ENCODE measurements around the gene EIF5A2.

EIF5A2 gene

DNA sequence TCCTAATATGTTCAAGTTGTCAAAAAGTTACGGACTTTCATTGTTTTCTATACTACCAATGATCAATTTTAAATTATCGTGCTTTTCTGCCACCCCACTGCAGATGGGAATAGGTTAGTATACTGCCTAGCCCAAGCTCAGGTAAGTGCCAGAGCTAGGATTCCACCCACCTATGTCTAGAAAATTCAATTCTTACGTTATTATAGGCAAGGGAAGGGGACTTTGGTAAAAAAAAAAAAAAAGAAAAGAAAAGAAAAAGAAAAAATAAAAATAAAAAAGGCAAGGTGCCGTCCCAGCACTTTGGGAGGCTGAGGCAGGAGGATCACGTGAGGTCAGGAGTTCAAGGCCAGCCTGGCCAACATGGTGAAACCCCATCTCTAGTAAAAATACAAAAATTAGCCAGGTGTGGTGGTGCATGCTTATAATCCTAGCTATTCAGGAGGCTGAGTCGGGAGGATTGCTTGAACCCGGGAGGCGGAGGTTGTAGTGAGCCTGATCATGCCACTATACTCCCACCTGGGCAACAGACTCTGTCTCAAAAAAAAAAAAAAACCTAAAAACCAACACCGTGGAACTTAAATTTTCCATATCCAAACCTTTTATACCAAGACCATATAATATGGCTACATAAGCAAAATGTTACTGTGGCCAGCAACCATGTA lies 39.7 kb downstream of the EIF5A2 start:
- Histone ChIP-seq H3K36me3 (ENCODE audit: control insufficient read depth, insufficient read depth, low read length) (peaks cover 41% of the 10 kb centered on the region), H3K4me1 (ENCODE audit: control insufficient read depth, insufficient read depth, low read length) (peaks cover 18% of the 10 kb centered on the region; the same call in 1 of the 2 replicates), H3K4me3 (ENCODE audit: low read depth, low read length) (peak overlapping the region; percentile 90), H3K27ac (ENCODE audit: low read depth, low read length) (peak overlapping the region; percentile 92), H3K9ac (ENCODE audit: low read length) (peak overlapping the region; percentile 98), H3K27me3 (ENCODE audit: control insufficient read depth, insufficient read depth, low read length) (no peaks in the 10 kb centered on the region), H3K9me3 (ENCODE audit: control insufficient read depth, insufficient read depth, low read depth, low read length) (no peaks in the 10 kb centered on the region)

GRCh38 chr3:170867143-170867937 lies 41.1 kb downstream of the EIF5A2 start:
- H3K9ac ChIP-seq (ENCODE audit: low read length), result peak overlapping the region; percentile 41
- peak overlapping the region; percentile 90; the same call in 1 of the 2 replicates for H3K4me3 ChIP-seq (ENCODE audit: low read depth, low read length)
- peak overlapping the region; percentile 38; the same call in 1 of the 2 replicates for H3K27ac ChIP-seq (ENCODE audit: low read depth, low read length)
- H3K9me3 ChIP-seq (ENCODE audit: control insufficient read depth, insufficient read depth, low read depth, low read length), result no peaks in the 10 kb centered on the region
- H3K27me3 ChIP-seq (ENCODE audit: control insufficient read depth, insufficient read depth, low read length), result no peaks in the 10 kb centered on the region
- H3K4me1 ChIP-seq (ENCODE audit: control insufficient read depth, insufficient read depth, low read length), result peaks cover 18% of the 10 kb centered on the region; the same call in 1 of the 2 replicates
- peaks cover 41% of the 10 kb centered on the region for H3K36me3 ChIP-seq (ENCODE audit: control insufficient read depth, insufficient read depth, low read length)

GRCh38 chr3:170866499-170866898 lies 41.9 kb downstream of the EIF5A2 start:
- Histone ChIP-seq H3K9ac (ENCODE audit: low read length) (no peak overlapping the region), H3K36me3 (ENCODE audit: control insufficient read depth, insufficient read depth, low read length) (peaks cover 41% of the 10 kb centered on the region), H3K4me1 (ENCODE audit: control insufficient read depth, insufficient read depth, low read length) (peaks cover 18% of the 10 kb centered on the region; the same call in 1 of the 2 replicates), H3K9me3 (ENCODE audit: control insufficient read depth, insufficient read depth, low read depth, low read length) (no peaks in the 10 kb centered on the region), H3K27ac (ENCODE audit: low read depth, low read length) (no peak overlapping the region), H3K4me3 (ENCODE audit: low read depth, low read length) (peak overlapping the region; percentile 90; the same call in 1 of the 2 replicates), H3K27me3 (ENCODE audit: control insufficient read depth, insufficient read depth, low read length) (no peaks in the 10 kb centered on the region)

- peaks cover 9% of the 10 kb centered on the region; the same call in 1 of the 2 replicates for H3K4me1 ChIP-seq (ENCODE audit: control insufficient read depth, insufficient read depth, low read length)
- no peak overlapping the region for H3K9ac ChIP-seq (ENCODE audit: low read length)
- peaks cover 41% of the 10 kb centered on the region for H3K36me3 ChIP-seq (ENCODE audit: control insufficient read depth, insufficient read depth, low read length)
- no peaks in the 10 kb centered on the region for H3K9me3 ChIP-seq (ENCODE audit: control insufficient read depth, insufficient read depth, low read depth, low read length)
- H3K27me3 ChIP-seq (ENCODE audit: control insufficient read depth, insufficient read depth, low read length), result no peaks in the 10 kb centered on the region
- H3K27ac ChIP-seq (ENCODE audit: low read depth, low read length), result no peak overlapping the region
- H3K4me3 ChIP-seq (ENCODE audit: low read depth, low read length), result no peak overlapping the region
These were observed 43.0 kb downstream of the EIF5A2 start for GRCh38 chr3:170865209-170866094.

GRCh38 chr3:170864525-170865208 lies 43.8 kb downstream of the EIF5A2 start:
- H3K9ac ChIP-seq (ENCODE audit: low read length), result no peak overlapping the region
- no peaks in the 10 kb centered on the region for H3K27me3 ChIP-seq (ENCODE audit: control insufficient read depth, insufficient read depth, low read length)
- H3K27ac ChIP-seq (ENCODE audit: low read depth, low read length), result no peak overlapping the region
- H3K4me1 ChIP-seq (ENCODE audit: control insufficient read depth, insufficient read depth, low read length), result peaks cover 9% of the 10 kb centered on the region; the same call in 1 of the 2 replicates
- H3K36me3 ChIP-seq (ENCODE audit: control insufficient read depth, insufficient read depth, low read length), result peaks cover 41% of the 10 kb centered on the region
- no peaks in the 10 kb centered on the region for H3K9me3 ChIP-seq (ENCODE audit: control insufficient read depth, insufficient read depth, low read depth, low read length)
- H3K4me3 ChIP-seq (ENCODE audit: low read depth, low read length), result no peak overlapping the region

DNA sequence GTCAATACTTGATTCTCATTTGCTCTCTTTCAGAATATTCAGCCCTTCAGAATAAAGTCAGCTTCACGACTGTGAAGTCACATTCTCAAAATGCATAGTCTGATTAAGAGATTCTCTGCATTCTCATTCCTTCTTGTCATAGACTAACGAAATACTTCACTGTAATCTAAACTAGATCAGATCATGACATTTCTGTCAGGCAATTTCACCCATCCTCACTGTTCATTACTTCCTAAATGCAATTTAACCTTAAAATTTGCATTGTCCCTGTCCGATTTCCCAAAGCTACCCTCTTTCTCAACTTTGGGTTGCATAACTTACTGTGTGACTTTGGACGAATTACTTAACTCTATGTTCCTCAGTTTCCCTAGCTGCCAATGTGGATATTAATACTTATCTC lies 44.6 kb downstream of the EIF5A2 start:
- Histone ChIP-seq H3K27ac (ENCODE audit: low read depth, low read length) (no peak overlapping the region), H3K9ac (ENCODE audit: low read length) (no peak overlapping the region), H3K4me1 (ENCODE audit: control insufficient read depth, insufficient read depth, low read length) (peaks cover 9% of the 10 kb centered on the region; the same call in 1 of the 2 replicates), H3K9me3 (ENCODE audit: control insufficient read depth, insufficient read depth, low read depth, low read length) (no peaks in the 10 kb centered on the region), H3K27me3 (ENCODE audit: control insufficient read depth, insufficient read depth, low read length) (no peaks in the 10 kb centered on the region), H3K36me3 (ENCODE audit: control insufficient read depth, insufficient read depth, low read length) (peaks cover 37% of the 10 kb centered on the region), H3K4me3 (ENCODE audit: low read depth, low read length) (no peak overlapping the region)

- Histone ChIP-seq H3K9me3 (ENCODE audit: control insufficient read depth, insufficient read depth, low read depth, low read length) (no peaks in the 10 kb centered on the region), H3K4me3 (ENCODE audit: low read depth, low read length) (no peak overlapping the region), H3K4me1 (ENCODE audit: control insufficient read depth, insufficient read depth, low read length) (peaks cover 5% of the 10 kb centered on the region; the same call in 1 of the 2 replicates), H3K27ac (ENCODE audit: low read depth, low read length) (no peak overlapping the region), H3K9ac (ENCODE audit: low read length) (no peak overlapping the region), H3K27me3 (ENCODE audit: control insufficient read depth, insufficient read depth, low read length) (no peaks in the 10 kb centered on the region), H3K36me3 (ENCODE audit: control insufficient read depth, insufficient read depth, low read length) (peaks cover 29% of the 10 kb centered on the region)
These were observed 45.6 kb downstream of the EIF5A2 start for GRCh38 chr3:170862618-170863374.

DNA sequence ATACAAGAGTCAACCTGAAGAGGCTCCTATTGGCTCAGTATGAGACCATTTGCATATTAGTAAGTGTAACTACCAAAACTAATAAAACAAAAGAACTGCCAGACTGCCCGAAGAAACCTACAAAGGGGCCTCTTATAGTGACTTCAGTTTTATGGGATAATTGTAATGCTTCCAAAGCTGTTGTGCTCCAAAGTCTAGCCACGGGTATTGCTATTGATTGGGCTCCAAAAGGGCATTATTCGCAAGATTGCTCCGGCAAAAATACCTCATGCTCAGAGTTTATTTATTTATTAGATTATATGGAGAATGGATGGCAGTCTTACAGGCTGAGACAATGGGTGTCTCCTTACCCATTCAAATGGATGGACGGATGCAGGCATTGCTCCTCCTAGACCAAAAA lies 49.8 kb downstream of the EIF5A2 start:
- Histone ChIP-seq H3K27ac (ENCODE audit: low read depth, low read length) (no peak overlapping the region), H3K9me3 (ENCODE audit: control insufficient read depth, insufficient read depth, low read depth, low read length) (no peaks in the 10 kb centered on the region), H3K9ac (ENCODE audit: low read length) (no peak overlapping the region), H3K4me3 (ENCODE audit: low read depth, low read length) (no peak overlapping the region), H3K4me1 (ENCODE audit: control insufficient read depth, insufficient read depth, low read length) (no peaks in the 10 kb centered on the region), H3K36me3 (ENCODE audit: control insufficient read depth, insufficient read depth, low read length) (no peaks in the 10 kb centered on the region), H3K27me3 (ENCODE audit: control insufficient read depth, insufficient read depth, low read length) (no peaks in the 10 kb centered on the region)

GRCh38 chr3:170852324-170852723 lies 56.1 kb downstream of the EIF5A2 start:
- H3K27me3 ChIP-seq (ENCODE audit: control insufficient read depth, insufficient read depth, low read length), result no peaks in the 10 kb centered on the region

More at GRCh38 chr3:170852324-170852723, 56.1 kb downstream of the EIF5A2 start:
- Histone ChIP-seq H3K4me1 (ENCODE audit: control insufficient read depth, insufficient read depth, low read length) (no peaks in the 10 kb centered on the region), H3K9me3 (ENCODE audit: control insufficient read depth, insufficient read depth, low read depth, low read length) (no peaks in the 10 kb centered on the region), H3K36me3 (ENCODE audit: control insufficient read depth, insufficient read depth, low read length) (no peaks in the 10 kb centered on the region), H3K9ac (ENCODE audit: low read length) (no peak overlapping the region), H3K27ac (ENCODE audit: low read depth, low read length) (no peak overlapping the region), H3K4me3 (ENCODE audit: low read depth, low read length) (no peak overlapping the region)

Data from HUES6 (cell line).